ENCODE measurements around the gene LCAT.
"Not testable (repeated sequence)": the region's sequence is repeated elsewhere in the genome, so short reads cannot be mapped to it uniquely, and the experiment has no call there.

LCAT gene

DNA sequence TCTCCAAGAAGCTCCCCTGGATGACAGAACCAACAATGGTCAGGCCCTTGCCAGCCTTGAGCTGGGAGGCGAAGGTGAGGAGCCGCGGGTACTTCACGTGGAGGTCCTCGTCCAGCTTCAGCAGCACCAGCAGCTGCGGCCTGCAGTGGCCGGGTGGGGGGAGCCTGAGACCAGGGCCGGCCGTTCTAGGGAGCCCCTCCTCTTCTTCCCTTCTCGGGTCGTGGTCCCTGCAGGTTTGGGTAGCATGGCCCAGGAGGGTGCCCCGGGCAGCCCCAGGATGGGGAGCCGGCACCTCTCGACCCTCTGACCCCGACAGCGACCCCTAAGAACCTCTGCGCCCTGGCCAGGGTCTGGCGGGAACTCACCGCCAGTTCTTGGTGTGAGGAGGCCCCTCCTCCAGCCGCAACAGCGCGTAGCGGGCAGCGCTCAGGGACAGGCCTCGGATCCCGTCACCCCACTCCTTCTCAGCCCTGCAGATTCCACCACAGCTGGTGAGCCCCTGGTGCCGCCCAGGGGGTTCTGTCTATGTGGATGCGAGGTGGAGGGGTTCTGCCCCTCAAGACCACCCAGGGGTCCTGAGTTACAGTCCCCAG is 3.1 kb upstream of the LCAT start:
- no peak for DNase-seq (ENCODE audit: low spot score)

DNA sequence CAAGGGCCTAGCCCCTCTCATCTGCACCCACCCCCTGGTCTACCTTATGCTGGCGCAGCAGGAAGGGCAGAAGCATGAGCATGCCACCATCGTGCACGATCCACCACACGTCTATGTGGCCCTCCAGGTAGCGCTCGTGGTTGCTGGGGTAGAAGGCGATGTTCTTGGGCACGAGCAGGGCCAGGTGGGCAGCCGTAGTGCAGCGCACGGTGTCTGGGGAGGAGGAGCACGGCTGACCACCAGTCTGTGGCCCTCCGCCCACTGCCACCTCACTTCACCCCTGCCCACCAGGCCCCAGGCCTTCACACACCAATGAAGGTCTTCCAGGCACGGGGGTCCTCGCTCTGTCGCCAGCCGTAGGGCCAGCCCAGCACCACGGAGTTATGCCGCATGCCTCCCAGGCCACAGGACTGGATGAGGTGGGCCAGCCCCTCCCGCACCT is 2.2 kb upstream of the LCAT start:
- DNase-seq (ENCODE audit: low spot score) = no peak

DNA sequence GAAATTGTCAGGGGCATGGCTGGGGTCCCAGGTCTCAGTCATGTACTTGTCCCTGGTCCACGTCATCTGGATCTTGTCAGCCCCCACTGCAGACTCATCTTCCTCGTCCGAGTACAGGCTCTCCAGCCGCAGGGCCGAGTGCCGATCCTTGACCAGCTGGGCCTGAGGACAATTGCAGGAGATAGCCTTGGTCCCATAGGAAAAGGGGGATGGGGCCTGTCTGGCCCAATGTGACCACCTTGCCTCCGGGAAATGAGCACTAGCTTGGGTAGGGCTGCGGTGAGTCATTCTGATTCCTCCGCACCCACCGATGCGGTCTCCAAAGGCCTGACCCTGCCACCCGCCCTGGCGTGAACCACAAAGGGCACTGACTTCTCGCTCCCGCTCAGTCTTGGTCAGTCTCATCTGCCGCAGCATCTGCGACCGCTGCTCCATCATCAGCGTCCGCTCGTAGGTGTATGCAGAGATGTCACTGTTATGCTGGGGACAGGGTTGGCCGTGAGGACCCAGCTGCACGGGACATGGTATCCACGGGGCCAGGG is 1.5 kb upstream of the LCAT start:
- no peak for DNase-seq (ENCODE audit: low spot score)

DNA sequence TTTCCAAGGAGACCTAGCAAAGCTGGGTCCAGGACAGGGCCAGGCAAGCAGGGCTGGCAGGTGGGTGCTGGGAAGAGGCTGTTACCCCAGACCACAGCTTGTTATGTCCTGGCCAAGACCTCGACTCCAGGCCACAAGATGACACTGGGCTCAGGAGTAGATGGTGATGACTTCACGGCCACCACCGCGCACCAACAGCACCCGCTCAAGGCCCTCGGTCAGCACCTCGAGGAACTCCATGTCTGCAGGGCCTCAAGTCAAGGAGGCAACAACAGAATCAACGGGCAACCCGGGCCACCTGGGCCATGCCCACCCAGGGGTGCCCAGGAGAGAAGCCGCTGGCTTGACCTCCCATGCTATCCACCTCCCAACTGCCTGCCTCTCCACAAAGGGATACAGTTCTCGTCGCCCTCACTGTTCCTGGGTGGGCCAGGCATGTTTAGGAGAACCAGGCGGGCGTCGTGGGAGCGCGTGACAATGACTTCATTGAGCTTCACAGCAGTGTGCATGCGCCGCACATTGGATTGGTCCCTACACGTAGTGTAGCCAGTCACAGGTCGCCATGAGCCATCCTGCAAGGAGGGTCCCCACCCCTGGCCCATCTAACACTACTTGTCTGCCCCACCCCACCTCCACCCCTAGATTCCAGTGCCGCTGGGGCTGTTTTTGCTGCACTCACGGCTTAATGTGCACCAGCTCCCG is 921 bp upstream of the LCAT start:
- DNase-seq (ENCODE audit: low spot score) = no peak

DNA sequence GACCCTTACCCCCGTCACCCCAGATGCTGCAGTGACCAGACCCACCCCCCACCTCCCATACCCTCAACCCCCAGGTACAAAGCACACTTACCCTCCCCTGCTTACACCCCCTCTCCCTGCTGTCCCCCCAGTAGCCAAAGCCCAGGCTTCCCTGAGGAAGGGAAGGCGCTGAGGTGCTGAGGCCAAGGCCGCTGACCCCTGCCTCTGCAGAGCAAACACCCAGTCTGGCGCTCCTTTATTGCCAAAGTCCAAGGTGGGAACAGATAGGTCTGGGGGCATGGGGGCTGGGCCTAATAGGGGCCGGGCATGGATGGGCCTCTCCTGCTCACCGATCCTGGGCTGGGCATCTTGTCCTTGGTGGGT is 683 bp downstream of the LCAT start:
- DNase-seq (ENCODE audit: low spot score) = no peak

DNA sequence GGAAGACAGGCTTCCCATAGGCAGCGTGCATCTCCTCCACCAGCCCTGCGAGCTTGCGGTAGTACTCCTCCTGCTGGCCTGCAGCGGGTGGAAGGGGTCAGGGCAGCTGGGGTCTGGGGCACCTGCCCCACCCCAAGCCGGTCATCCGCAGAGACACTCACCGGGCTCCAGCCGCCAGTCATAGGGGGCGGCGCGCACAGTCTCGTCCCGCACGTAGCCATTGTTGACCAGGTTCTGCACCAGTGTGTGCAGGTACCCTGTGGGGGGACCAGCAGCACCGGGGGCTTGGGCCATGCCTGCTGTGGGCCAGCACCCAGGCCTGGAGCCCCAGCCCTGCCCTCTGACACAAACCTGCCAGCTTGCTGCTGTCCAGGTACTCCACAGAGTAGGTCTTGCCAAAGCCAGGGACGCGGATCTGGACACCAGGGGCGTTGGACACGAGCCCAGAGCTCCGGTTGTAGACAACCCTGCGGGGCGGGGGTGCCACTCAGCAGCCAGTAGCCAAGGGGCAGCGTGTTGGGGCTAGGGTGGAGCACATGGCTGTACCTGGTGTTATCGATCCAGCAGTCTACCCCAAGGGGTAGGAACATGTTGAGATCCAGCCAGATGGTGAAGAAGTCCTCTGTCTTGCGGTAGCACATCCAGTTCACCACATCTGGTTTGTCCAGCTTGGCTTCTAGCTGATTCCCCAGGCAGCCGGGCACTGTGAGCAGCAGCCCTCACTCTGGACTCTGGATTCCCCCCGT is 1.2 kb downstream of the LCAT start:
- DNase-seq (ENCODE audit: low spot score) = no peak

DNA sequence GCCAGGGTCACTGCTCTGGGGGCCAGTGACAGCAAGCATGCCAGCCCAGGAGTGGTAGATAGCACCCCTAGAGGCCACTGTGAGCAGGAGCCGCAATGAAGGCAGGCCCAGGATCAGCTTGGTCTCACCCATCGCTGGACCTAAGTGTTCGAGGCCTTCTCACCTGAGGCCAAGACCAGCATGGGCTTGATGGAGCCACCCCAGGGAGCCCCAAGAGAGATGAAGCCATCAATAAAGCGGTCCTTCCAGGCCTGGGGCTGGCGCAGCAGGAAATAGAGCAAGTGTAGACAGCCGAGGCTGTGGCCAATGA is 1.8 kb downstream of the LCAT start:
- peak; percentile 72 for DNase-seq (ENCODE audit: low spot score)

DNA sequence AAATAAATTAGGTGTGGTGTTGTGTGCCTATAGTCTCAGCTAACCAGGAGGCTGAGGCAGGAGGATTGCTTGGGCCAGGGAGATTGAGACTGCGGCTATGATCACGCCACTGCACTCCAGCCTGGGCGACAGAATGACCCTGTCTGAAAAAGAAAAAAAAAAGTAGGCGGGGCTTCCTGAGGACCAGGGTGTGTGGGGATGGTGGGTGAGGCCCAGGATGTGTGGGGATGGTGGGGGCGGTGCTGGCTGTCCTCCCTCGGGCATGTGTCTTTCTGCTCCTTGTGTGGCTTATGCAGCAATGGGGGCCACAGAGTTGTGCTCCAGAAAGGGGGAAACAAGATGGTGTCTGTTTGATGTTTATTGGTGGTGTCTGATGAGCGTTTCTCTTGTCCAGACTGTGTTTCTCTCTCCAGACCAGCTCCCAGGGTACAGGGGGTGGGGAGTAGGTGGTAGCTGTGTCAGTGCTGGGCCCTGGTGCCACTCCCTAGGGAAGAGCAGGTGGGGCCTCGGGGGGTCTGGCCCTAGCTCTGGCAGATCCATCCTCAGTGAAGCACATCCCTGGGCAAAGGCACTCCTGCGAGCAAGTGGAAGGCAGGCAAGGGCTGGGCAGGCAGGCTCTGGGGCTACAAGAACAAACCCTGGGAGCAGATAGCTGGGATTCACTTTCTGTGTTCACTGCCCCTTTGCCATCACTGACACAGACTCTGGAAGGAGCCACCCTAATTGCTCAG is 2.3 kb downstream of the LCAT start:
- DNase-seq (ENCODE audit: low spot score) = no peak

DNA sequence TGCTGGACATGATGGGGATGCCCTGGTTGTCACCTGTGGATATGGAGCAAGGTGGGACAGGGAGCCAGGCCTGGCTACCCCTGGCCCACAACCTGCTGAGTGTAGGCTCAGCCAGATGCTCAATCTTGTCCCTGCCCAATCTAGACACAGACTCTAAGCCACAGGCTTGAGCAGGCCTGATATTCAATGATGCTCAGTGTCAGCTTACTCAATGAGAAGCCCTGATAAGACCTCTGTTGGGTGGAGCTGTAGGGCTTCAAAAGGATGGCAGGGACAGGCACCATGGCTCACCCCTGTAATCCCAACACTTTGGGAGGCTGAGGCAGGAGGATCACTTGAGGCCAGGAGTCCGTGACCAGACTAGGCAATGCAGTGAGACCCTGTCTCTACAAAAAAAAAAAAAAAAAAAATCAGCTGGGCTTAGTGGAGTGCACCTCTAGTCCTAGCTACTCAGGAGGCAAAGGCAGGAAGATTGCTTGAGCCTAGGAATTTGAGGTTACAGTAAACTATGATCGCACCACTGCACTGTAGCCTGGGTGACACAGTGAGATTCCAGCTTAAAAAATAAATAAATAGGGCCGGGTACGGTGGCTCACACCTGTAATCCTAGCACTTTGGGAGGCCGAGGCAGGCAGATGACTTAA is 3.4 kb downstream of the LCAT start:
- DNase-seq (ENCODE audit: low spot score) = no peak

DNA sequence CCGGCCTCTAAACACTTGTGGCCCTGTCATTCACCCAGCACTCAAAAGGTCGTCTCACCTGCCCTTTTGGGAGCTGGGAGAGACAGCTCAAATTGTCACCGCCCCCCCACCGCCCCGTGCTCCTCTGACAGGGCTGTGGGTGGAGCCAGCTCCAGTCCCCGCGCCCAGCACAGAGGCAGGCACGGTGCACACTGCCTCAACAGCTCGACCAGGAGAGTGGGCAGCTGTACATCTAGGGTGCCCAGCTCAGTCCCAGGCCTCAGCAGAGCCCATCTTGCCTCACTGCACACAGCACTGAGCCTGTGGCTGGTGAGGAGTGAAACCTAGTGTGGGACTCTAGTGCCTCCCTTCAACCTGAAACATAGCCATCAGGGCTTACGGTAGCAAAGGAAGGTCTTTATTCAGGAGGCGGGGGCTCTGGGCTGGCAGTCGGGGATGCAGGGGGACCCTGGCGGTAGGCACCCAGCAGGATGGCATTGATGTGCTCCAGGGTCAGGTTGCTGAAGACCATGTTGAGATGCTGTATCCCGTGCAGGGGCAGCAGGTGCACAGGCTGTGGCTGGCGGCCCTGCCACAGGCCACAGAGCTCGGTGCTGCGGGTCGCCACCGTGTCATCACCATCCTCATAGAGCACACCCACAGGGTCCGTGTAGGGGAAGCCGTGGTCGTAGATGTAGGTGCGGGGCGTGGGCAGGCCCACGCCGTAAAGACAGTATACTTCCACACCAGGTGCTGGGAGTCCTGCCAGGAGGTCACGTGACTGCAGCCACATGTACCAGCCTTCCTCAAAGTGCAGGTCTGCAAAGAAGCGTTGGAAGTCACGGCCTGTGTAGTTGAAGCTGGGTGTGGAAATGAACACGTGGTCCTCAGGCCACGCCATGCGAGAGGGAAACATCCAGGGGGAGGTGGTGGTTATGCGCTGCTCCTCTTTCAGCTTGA is 4.1 kb downstream of the LCAT start:
- DNase-seq (ENCODE audit: low spot score) = no peak

DNA sequence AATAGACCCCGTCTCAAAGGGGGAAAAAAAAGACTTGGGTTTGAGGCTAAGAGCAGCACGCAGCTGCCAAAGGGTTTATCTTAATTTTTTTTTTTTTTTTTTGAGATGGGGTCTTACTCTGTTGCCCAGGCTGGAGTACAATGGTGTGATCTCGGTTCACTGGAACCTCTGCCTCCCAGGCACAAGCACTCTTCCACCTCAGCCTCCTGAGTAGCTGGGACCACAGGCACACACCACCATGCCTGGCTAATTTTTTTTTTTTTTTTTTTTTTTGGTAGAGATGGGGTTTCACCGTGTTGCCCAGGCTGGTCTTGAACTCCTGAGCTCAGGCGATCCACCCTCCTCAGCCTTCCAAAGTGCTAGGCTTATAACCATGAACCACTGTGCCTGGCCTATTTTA is 6.2 kb downstream of the LCAT start:
- not testable (repeated sequence) for DNase-seq (ENCODE audit: low spot score)

DNA sequence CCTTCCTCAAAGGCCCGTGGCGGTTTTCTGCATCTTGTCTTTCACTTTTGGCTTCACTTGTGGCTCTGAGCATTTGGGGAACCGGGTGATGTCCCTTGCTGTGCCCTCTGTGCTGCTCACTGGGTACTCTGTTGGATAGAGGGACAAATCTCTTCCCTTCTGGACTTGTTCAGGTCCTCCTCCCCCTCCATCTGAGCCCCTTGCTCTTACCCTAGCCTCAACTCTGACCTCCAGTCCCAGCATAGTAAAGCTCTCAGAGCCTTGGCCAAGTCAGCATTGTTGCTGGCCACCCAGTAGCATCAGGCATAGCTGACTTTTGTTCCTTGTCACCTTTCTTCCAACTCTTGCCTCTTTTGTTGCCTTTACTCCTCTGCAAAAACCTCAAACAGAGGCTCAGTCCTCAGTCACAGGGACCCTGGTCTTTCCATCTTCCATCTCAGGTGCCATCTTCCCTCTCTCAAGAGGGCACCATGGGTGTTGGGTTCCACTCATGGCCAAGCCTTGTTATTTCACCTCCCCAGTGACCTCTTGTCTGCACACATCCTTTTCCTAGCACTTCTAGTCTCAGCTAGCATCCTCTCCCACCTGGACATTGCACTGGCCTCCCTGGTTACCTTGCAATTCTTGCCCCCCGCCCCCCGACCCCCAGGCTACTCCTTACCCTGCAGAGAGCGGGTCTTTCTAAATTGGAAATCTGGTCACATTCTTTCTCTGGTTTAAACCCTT is 6.9 kb downstream of the LCAT start:
- no peak for DNase-seq (ENCODE audit: low spot score)

DNA sequence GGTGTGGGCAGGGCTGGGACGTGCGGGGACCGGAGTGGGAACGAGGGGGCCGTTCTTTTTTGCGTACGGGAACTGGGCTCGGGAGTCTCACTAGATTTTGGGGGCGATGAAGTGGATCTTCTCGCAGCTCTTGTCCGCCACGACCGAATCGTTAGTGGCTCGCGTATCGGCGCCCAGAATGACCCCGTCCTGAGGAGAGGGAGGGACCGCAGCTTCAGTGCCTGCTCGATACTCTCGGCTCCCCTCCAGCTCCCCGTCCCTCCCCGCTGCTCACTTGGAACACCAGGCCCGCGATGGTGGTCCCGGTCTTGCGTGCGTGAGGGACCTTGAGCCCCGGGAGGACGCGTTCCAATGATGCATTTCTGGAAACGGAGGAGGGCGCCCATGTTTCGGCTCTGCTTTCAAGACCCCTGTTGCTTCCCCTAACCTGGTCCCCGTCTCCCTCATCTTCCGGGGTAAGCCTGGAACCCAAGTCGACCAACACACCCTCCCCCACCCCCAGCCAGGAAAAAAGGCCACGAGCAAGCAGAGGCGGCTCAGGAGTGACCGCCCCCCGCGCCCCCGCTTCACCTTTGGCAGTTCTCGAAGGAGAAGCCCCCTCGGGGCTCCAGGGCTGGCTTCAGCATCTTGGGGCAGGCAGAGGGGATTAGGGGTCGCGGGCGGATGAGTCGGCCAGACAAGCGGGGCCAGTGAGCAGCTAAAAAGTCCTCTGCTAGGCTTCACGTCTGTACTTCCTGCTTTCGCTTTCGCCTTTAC is 7.6 kb downstream of the LCAT start, which contains the start of gene PSMB10:
Gene PSMB10, minus strand, starts transcription at position 727 of the 756 bp plus-strand sequence. Its CDS starts 101 bp downstream, at position 626.
- peak; percentile 67 for DNase-seq (ENCODE audit: low spot score)

DNA sequence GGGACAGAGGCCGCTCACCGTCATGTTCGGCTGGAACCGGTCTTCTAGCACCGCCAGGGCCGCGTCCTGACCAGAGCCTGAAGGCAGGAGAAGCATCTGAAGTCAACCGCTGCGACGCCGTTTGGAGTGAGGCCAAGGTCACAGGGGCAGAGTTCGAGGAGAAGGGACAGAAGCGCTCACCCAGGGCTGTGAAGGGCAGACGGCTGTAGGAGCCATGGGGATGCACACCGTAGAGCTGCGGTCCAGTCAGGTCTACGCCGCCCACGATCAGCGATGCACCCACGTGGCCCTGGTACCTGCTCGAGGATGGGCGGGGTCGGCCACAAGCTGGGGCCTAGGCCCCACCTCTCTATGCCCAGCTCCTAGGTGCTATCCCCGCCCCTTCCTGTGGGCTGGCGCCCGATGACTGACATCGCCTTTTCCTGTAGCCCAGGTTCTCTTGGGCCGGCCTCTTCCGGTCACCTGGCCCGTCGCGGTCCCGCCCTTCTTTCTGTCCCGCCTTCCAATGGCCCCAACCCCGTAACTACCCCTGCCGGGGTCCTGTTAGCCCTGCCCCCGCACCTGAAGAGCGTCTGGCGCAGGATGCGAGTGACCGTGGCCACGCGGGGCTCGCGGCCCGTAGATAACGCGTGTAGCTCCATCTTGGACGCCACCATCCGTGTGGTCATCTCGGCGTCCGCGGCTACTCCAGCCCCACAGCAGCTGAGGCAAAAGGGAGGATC is 8.4 kb downstream of the LCAT start:
- DNase-seq (ENCODE audit: low spot score) = peak; percentile 92

DNA sequence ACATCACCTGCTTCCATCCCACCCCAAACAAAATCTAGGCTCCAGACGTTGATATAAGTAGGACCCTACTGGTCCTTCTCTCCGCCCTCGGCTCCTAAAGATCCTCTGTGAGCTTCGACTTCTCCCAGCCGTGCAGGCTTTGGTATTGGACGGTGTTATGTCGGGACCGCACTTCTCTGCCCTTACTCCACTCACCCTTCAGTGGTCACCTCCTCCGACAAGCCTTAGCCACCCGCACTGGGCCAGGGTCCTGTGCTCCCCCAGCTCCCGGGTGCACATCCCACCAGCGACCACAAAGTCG is 8.9 kb downstream of the LCAT start:
- DNase-seq (ENCODE audit: low spot score) = no peak

DNA sequence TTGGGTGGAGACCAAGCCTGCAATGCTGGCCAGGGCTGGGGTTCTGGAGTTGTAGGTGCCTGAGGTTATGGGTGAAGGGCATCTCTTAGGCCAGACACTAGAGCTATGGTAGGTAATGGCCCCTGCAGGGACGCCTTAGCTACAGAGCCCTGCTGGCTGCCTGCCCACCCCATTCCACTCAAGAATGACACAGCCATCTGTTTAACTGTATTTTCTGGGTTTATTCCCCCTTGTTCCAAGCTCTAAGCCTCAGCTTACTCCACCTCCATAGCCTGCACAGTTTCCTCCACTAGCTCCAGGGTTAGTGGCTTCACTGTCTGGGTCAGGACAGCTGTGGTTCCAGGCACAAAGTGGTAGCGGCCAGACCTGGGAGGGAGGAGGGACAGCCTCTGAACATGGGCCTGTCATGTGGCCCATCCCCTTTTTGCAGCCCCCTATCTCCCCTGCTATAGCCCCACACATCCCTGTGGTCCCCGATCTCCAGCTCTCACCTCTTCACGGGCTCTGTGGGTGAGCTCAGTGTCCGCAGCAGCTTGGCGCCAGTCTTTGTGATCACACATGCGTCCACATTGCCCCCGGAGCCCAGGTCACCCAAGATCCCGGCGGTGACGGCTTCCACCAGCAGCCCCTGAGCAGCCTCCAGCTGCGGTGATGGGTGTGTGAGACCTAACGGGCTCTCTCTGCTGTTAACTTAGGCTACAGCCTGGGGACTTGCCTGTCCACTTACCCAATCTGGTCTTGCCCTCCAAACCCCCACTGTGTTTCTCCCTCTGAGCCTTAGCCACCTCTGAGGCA is 9.4 kb downstream of the LCAT start:
- no peak for DNase-seq (ENCODE audit: low spot score)

DNA sequence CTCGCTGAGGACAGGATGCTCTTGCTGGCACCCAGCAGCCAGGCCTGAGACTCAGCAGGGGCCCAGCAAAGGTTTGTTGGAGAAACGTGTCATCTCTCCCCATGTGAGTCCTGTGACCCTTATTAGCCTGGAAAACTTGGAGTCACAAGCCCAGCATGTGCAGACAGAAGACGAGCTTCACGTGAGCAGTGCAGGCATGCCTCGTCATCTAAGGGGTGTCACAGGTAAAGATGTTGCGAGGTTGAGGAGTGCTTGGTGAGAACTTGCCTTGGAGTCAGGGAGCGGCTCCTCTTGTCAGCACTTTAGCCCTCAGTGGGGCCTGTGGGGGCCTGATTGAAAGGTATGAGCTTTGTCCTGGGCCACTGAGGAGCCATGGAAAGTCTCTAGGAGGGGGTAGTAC is 10.1 kb downstream of the LCAT start:
- no peak for DNase-seq (ENCODE audit: low spot score)

DNA sequence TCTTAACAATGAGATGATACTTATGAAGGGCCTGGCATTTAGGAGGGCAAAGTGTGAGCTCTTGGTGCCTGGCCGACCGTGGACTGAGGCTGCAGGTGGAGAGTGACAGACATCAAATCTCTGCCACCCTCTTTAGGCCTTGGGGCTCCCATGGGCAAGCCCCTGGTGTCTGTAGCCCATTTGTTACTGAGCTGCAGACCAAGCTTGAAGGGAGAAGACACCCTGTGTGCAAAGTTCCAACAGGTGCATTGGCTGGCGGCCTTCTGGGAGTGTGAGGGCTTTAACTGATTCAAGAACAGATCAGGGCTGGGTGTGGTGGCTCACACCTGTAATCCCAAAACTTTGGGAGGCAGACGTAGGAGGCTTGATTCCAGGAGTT is 11.5 kb downstream of the LCAT start:
- DNase-seq (ENCODE audit: low spot score) = no peak

All from ecto neural progenitor cell (in vitro differentiated cells).